Stimulated activated CD4-positive, alpha-beta T cell treated with anti-CD3 and anti-CD28 coated beads, Interleukin-4, amount 100 ng/mL, for 4 hours (primary cell): ENCODE results near the gene CD3G.
"Not testable (repeated sequence)": the region's sequence is repeated elsewhere in the genome, so short reads cannot be mapped to it uniquely, and the experiment has no call there.

Experiments
- DNase-seq, 2 experiments: peaks; one replicate each; pipeline ENCODE4 v3.0.0-alpha.2; 2020

CD3G gene

DNA sequence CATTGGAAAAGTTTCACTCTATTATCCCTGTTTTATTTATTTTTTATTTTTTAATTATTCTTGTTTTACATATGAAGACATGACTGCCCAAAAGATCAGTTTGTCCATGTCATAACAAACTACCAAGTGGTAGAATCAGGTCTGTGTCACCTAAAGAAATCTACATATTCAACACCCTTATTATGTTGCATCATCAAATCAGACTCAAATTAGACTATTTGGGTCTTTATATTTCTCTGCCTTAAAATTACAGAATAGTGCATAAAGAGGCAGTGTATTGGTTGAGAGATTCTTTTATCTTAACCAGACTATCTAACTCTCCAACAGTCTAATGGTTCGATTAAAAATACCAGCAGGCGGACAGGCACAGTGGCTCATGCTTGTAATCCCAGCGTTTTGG is 38.8 kb downstream of the CD3G start:
- DNase-seq, result no peak

DNA sequence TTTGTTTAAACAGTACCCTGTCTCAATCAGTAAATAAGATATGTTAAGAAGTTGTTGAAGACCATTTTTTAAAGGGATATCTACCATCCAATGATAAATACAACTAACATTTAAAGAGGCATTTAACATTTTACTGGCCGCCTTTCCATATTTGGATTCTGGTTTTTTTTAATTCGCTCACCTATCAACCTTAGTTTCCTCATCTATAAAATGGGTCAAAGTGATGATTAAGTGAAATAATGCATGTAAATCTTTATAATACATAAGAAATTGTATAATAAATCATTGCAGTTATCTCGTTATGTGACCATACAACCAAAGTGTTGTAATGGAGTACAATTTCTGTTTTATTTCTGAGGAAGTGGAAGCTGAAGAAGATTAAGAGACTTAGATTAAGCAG is 39.5 kb downstream of the CD3G start:
- no peak for DNase-seq

DNA sequence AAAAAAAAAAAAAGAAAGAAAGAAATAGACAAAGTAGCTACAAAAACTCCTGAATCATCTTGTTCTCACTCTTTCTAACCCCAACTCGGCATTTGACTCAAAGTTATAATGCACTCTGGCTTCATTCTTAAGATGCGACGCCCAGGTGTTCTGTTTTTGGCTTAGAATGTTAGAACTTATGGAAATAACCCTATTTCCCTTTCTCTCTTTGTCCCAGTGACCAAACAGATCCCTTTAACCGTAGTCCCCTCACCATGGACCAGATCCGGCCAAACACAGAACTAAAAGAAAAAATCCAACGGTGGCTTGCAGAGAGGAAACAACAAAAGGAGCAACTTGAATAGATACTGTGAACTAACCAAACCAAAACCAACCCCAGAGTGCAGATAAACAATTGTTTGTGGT is 52.0 kb downstream of the CD3G start:
- DNase-seq, result no peak

DNA sequence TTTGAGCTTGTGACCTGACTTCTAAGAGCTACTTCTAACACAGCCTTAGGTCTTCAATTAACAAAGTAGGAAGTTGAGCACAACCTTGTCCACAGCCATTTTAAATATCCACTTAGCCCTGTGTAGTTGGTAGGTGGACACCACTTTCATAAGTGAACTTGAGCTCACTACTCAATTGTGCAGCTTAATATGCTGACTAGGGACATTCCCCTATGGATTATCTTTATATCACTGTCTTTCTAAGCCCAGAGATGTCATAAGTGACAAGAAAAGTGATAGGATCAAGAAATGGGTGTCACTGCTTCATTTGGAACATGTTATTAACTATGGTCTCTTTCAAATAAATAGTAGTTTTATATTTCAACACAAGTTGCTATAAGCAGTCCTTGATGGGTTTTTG is 53.3 kb downstream of the CD3G start:
- DNase-seq, result no peak

DNA sequence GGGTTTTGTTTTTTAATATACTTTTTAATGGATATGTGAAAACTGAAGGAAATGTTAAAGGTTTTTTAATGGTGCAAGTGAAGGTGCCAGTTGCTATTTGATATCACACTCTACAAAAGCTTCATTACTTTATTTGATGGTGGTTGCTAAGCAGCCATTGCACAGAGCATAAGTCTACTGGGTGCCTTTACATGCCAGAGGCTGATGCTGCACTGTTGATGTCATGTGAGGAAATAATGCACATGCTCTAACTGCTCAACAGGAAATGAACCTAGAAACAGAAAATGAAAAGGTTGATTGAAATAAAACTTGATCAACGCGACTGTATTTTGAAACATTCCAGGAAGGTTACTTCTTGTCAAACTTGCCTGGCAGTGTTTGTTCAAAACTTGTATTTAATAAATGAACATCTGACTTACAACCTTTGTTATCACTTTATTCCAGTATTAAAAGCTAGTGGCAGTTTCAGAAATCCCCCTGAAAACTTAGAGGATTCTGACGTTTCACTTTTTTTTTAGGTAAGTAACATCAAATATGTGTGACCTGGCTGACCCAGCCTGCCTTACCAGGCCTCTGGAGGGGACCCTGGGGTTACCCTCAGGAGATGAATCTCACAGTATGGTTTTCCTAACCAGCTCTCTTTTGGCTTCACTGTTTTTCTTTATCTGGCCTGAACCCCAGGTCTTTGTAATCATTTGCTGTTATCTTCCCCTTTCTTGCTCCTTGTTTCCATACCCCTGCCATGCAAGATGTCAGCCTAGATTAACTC is 54.8 kb downstream of the CD3G start:
- DNase-seq, result peak; percentile 10 to 54

DNA sequence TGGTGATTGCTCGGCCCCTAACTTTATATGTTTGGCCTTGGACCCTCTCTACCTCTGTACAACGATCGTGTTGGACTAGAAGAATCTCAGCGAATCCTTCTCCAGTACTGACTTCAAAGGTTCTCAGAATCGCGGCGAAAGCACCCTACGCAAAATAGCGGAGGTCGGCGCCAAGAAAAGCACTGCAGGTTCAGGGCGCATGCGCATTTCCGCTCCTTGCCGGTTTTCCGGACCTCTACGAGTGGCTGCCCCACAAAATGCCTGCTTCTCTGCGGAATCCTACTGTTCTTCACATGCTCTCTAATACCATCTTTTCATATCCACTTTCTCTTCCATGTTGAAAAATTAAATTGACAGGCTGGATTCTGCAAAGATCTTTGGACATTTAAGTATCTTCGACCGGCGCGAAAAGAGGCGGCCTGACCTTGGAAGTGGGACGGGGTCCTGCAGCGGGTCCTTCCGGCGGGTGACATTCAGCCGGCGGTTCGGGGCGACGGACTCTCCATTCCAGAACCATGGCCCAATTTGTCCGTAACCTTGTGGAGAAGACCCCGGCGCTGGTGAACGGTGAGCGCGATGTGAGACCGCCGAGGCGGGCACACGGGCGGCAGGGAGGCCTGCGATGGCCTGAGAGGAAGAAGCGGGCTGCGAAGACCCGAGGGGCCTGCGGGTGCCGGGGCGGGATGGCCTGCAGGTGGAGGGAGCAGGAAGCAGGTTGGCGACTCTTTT is 57.2 kb downstream of the CD3G start, which contains the start of gene ATP5MG:
Gene ATP5MG, plus strand, starts transcription at position 456 of the 729 bp plus-strand sequence. Its CDS starts 60 bp downstream, at position 516.
- peak; percentile 86 to 90 for DNase-seq

DNA sequence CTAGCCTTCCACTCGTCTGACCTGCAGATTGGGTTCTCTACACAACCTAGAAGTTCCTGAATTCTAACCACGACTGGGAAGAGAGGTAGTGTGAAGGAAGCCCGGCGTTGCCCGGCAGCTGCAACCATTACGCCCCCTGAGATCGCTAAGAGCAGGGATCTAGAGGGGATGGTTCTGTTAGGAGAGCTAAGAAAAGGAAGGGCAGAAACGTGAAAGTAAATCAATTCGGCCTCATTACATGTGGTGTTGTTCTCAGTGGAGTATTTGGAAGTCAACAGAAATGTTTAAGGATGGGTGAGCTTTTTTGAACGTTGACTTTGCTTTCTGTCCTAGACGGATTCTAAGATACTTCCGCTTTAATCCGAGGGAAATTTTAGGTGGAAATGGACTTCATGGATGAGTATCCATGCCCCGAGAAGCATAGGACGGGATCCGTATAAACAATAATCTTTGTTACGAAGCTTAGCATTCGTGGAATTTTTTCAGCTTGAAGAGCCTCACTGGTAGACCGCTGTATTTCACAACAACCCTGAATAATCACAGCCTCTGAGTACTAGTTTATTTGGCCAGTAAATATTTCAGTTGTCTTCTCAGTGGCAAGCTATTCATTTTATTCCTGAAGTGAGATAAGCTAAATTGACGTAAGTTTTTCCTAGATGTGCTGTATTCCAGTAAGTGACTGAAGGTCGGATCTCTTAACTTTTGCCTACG is 57.9 kb downstream of the CD3G start:
- no peak for DNase-seq

DNA sequence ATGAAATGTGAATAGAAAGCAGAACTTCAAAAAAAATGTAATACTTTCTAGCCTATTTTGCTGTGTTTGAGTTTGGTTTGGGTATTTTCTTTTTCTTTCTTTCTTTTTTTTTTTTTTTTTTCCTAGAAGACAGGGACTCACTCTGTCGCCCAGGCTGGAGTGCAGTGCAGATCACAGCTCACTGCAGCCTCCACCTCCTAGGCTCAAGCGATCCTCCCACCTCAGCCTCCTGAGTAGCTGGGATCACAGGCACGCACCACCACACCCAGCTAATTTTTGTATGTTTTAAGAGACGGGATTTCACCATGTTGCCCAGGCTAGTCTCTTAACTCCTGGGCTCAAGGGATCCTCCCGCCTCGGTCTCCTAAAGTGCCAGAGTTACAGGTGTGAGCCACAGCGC is 58.5 kb downstream of the CD3G start:
- DNase-seq, result not testable (repeated sequence)
